Measurements from ENCODE around the gene PPP1R2C.

PPP1R2C gene

GRCh38 chrX:42778096-42778495 is at the start of gene PPP1R2C:
Gene PPP1R2C, minus strand, starts transcription at chrX:42778163. Its CDS starts 84 bp downstream, at chrX:42778079.
- DNase-seq (ENCODE audit: low spot score): no peak

GRCh38 chrX:42825201-42825600 is 47.2 kb upstream of the PPP1R2C start:
- DNase-seq (ENCODE audit: low spot score): no peak

GRCh38 chrX:42824541-42824940 is 46.6 kb upstream of the PPP1R2C start:
- DNase-seq (ENCODE audit: low spot score): no peak

GRCh38 chrX:42823443-42823842 is 45.5 kb upstream of the PPP1R2C start:
- no peak for DNase-seq (ENCODE audit: low spot score)

GRCh38 chrX:42821803-42822443 is 44.0 kb upstream of the PPP1R2C start:
- DNase-seq (ENCODE audit: low spot score): no peak

GRCh38 chrX:42818151-42818921 is 40.4 kb upstream of the PPP1R2C start:
- DNase-seq (ENCODE audit: low spot score): no peak

- DNase-seq (ENCODE audit: low spot score): no peak
These were observed 31.6 kb upstream of the PPP1R2C start for GRCh38 chrX:42809569-42809968.

GRCh38 chrX:42807393-42807792 is 29.4 kb upstream of the PPP1R2C start:
- DNase-seq (ENCODE audit: low spot score): no peak

- no peak for DNase-seq (ENCODE audit: low spot score)
These were observed 26.6 kb upstream of the PPP1R2C start for GRCh38 chrX:42804524-42804923.

- DNase-seq (ENCODE audit: low spot score): no peak
These were observed 25.4 kb upstream of the PPP1R2C start for GRCh38 chrX:42803320-42803719.

- no peak for DNase-seq (ENCODE audit: low spot score)
These were observed 19.8 kb upstream of the PPP1R2C start for GRCh38 chrX:42797651-42798269.

- DNase-seq (ENCODE audit: low spot score): no peak
These were observed 5.5 kb upstream of the PPP1R2C start for GRCh38 chrX:42783451-42783850.

- no peak for DNase-seq (ENCODE audit: low spot score)
These were observed 1.8 kb downstream of the PPP1R2C start for GRCh38 chrX:42776195-42776594.

- DNase-seq (ENCODE audit: low spot score): no peak
These were observed 5.1 kb downstream of the PPP1R2C start for GRCh38 chrX:42772874-42773273.

GRCh38 chrX:42771506-42772335 is 6.2 kb downstream of the PPP1R2C start:
- no peak for DNase-seq (ENCODE audit: low spot score)

- no peak for DNase-seq (ENCODE audit: low spot score)
These were observed 7.4 kb downstream of the PPP1R2C start for GRCh38 chrX:42770566-42770965.

GRCh38 chrX:42759881-42760280 is 18.1 kb downstream of the PPP1R2C start:
- DNase-seq (ENCODE audit: low spot score): no peak

GRCh38 chrX:42755815-42756214 is 22.1 kb downstream of the PPP1R2C start:
- DNase-seq (ENCODE audit: low spot score): no peak

- DNase-seq (ENCODE audit: low spot score): no peak
These were observed 23.4 kb downstream of the PPP1R2C start for GRCh38 chrX:42754603-42755002.

GRCh38 chrX:42754115-42754514 is 23.8 kb downstream of the PPP1R2C start:
- DNase-seq (ENCODE audit: low spot score): peak; percentile 12

- no peak for DNase-seq (ENCODE audit: low spot score)
These were observed 25.2 kb downstream of the PPP1R2C start for GRCh38 chrX:42752730-42753129.

GRCh38 chrX:42751573-42751972 is 26.4 kb downstream of the PPP1R2C start:
- DNase-seq (ENCODE audit: low spot score): no peak

Data from HuH-7 (cell line).